ENCODE results near the gene C21orf58.
"Not testable (repeated sequence)": the region's sequence is repeated elsewhere in the genome, so short reads cannot be mapped to it uniquely, and the experiment has no call there.

The C21orf58 gene

GRCh38 chr21:46323710-46324389 lies at the start of gene C21orf58, which contains the start of gene PCNT:
Gene C21orf58 (minus strand): TSS chr21:46323870. CDS start chr21:46322738, 1,132 bp downstream.
Gene PCNT (plus strand): TSS chr21:46324156. CDS start chr21:46324229, 73 bp downstream.
- ATAC-seq (peak; percentile 85), DNase-seq (peak; percentile 98)

GRCh38 chr21:46372947-46373346 lies 49.3 kb upstream of the C21orf58 start:
- DNase-seq, ATAC-seq: not testable (repeated sequence)

- DNase-seq (no peak), ATAC-seq (no peak)
Observed at GRCh38 chr21:46372014-46372485, 48.4 kb upstream of the C21orf58 start.

- no peak for ATAC-seq
Observed at GRCh38 chr21:46371204-46372013, 47.7 kb upstream of the C21orf58 start.

GRCh38 chr21:46369520-46370235 lies 46.0 kb upstream of the C21orf58 start:
- no peak for DNase-seq
- ATAC-seq = no peak

More at GRCh38 chr21:46371204-46372013, 47.7 kb upstream of the C21orf58 start:
- no peak for DNase-seq

GRCh38 chr21:46368533-46369285 lies 45.0 kb upstream of the C21orf58 start:
- peak; percentile 42 for DNase-seq
- ATAC-seq = peak; percentile 94

- ATAC-seq = no peak
- DNase-seq = no peak
Observed at GRCh38 chr21:46366966-46367365, 43.3 kb upstream of the C21orf58 start.

GRCh38 chr21:46366561-46366960 lies 42.9 kb upstream of the C21orf58 start:
- ATAC-seq (no peak), DNase-seq (no peak)

GRCh38 chr21:46366091-46366490 lies 42.4 kb upstream of the C21orf58 start:
- no peak for DNase-seq
- ATAC-seq = no peak

- no peak for ATAC-seq
- DNase-seq = no peak
Observed at GRCh38 chr21:46363698-46364097, 40.0 kb upstream of the C21orf58 start.

- ATAC-seq (no peak), DNase-seq (no peak)
Observed at GRCh38 chr21:46362946-46363345, 39.3 kb upstream of the C21orf58 start.

GRCh38 chr21:46361935-46362334 lies 38.3 kb upstream of the C21orf58 start:
- DNase-seq = no peak
- ATAC-seq = no peak

- DNase-seq (no peak), ATAC-seq (no peak)
Observed at GRCh38 chr21:46361176-46361575, 37.5 kb upstream of the C21orf58 start.

- DNase-seq (no peak), ATAC-seq (no peak)
Observed at GRCh38 chr21:46357684-46358425, 34.2 kb upstream of the C21orf58 start.

GRCh38 chr21:46357335-46357604 lies 33.6 kb upstream of the C21orf58 start:
- ATAC-seq (no peak), DNase-seq (no peak)

- no peak for ATAC-seq
- DNase-seq = no peak
Observed at GRCh38 chr21:46356494-46357334, 33.0 kb upstream of the C21orf58 start.

GRCh38 chr21:46356005-46356338 lies 32.3 kb upstream of the C21orf58 start:
- DNase-seq (no peak), ATAC-seq (no peak)

- DNase-seq = peak; percentile 11
Observed at GRCh38 chr21:46355161-46356004, 31.7 kb upstream of the C21orf58 start.

GRCh38 chr21:46354518-46354917 lies 30.8 kb upstream of the C21orf58 start:
- ATAC-seq = no peak
- no peak for DNase-seq

More at GRCh38 chr21:46355161-46356004, 31.7 kb upstream of the C21orf58 start:
- no peak for ATAC-seq
